Measurements from ENCODE around the gene CTPS1.

CTPS1 gene

GRCh38 chr1:40979241-40980067 is at the start of gene CTPS1:
Gene CTPS1 (plus strand): TSS chr1:40979696. CDS start chr1:40983291, 3,595 bp downstream.
- DNase-seq (ENCODE audit: low read depth), result peak; percentile 97

GRCh38 chr1:40930174-40930964 is 49.1 kb upstream of the CTPS1 start:
- no peak for DNase-seq (ENCODE audit: low read depth)

GRCh38 chr1:40931601-40932000 is 47.9 kb upstream of the CTPS1 start:
- no peak for DNase-seq (ENCODE audit: low read depth)

GRCh38 chr1:40932006-40932405 is 47.5 kb upstream of the CTPS1 start:
- DNase-seq (ENCODE audit: low read depth), result no peak

GRCh38 chr1:40936931-40937339 is 42.6 kb upstream of the CTPS1 start:
- no peak for DNase-seq (ENCODE audit: low read depth)

GRCh38 chr1:40938393-40938792 is 41.1 kb upstream of the CTPS1 start:
- DNase-seq (ENCODE audit: low read depth), result no peak

- DNase-seq (ENCODE audit: low read depth), result no peak
Observed at GRCh38 chr1:40939320-40940059, 40.0 kb upstream of the CTPS1 start.

- no peak for DNase-seq (ENCODE audit: low read depth)
Observed at GRCh38 chr1:40944326-40944725, 35.2 kb upstream of the CTPS1 start.

- DNase-seq (ENCODE audit: low read depth), result no peak
Observed at GRCh38 chr1:40944841-40945430, 34.6 kb upstream of the CTPS1 start.

GRCh38 chr1:40945491-40945973 is 34.0 kb upstream of the CTPS1 start:
- DNase-seq (ENCODE audit: low read depth), result no peak

- DNase-seq (ENCODE audit: low read depth), result peak; percentile 17
Observed at GRCh38 chr1:40948741-40949443, 30.6 kb upstream of the CTPS1 start.

GRCh38 chr1:40949563-40949962 is 29.9 kb upstream of the CTPS1 start:
- DNase-seq (ENCODE audit: low read depth), result no peak

GRCh38 chr1:40951943-40952743 is 27.4 kb upstream of the CTPS1 start:
- DNase-seq (ENCODE audit: low read depth), result peak; percentile 43

GRCh38 chr1:40952744-40953315 is 26.7 kb upstream of the CTPS1 start:
- no peak for DNase-seq (ENCODE audit: low read depth)

- no peak for DNase-seq (ENCODE audit: low read depth)
Observed at GRCh38 chr1:40954626-40955025, 24.9 kb upstream of the CTPS1 start.

- no peak for DNase-seq (ENCODE audit: low read depth)
Observed at GRCh38 chr1:40955266-40955665, 24.2 kb upstream of the CTPS1 start.

GRCh38 chr1:40956407-40956806 is 23.1 kb upstream of the CTPS1 start:
- no peak for DNase-seq (ENCODE audit: low read depth)

- no peak for DNase-seq (ENCODE audit: low read depth)
Observed at GRCh38 chr1:40958210-40958609, 21.3 kb upstream of the CTPS1 start.

GRCh38 chr1:40965531-40965930 is 14.0 kb upstream of the CTPS1 start:
- DNase-seq (ENCODE audit: low read depth), result no peak

GRCh38 chr1:40966417-40966816 is 13.1 kb upstream of the CTPS1 start:
- DNase-seq (ENCODE audit: low read depth), result no peak
